HG03521 (cell line): ENCODE measurements around the gene PARP11.

ENCODE experiments used
- ATAC-seq: cut with Tn5 transposase; IDR thresholded peaks from one replicate; pipeline ENCODE4 v1.9.1; 2021; ENCODE audit warnings: mild to moderate bottlenecking, moderate library complexity; ENCODE audit not compliant: unreplicated experiment

The PARP11 gene, protein sequence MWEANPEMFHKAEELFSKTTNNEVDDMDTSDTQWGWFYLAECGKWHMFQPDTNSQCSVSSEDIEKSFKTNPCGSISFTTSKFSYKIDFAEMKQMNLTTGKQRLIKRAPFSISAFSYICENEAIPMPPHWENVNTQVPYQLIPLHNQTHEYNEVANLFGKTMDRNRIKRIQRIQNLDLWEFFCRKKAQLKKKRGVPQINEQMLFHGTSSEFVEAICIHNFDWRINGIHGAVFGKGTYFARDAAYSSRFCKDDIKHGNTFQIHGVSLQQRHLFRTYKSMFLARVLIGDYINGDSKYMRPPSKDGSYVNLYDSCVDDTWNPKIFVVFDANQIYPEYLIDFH

DNA sequence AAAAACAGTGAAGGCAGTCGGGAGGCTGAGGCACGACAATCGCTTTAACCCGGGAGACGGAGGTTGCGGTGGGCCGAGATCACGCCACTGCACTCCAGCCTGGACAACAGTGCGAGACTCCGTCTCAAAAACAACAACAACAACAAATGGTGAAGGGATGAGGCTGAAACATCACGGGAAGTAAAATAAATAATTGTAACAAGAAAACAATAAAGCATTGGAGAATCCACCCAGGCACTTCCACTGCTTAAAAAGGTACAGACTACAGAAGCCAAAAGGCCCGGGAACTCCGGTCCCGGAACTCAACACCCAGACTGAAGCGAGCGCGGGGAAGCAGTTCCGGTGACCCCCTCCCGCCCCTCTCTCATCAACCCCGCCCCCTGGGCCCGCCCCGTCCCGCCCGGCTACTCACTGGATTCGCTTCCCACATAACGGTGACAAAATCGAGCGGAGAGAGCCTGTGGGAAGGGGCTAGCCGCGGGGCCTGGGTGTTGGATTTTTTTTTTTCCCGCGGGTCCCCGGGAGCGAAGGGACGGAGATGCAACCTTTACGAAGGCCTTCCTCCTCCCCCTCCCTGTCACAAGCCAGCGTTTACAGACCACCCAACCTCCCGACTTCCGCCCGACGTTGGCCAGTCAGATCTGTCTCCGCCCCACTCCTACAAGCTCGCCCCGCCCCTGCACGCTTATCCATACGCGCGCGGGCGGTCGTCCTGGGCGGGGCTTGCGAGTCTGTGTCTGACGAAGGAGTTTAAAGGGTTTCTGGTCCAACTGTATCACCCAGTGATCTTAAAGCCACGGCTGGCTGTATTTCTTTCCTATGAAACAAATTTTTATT is at the start of gene PARP11:
TSS of gene PARP11 (minus strand) at position 600 of the 837 bp plus-strand sequence. CDS start at position 430, 170 bp downstream.
- ATAC-seq, result peak; percentile 92

DNA sequence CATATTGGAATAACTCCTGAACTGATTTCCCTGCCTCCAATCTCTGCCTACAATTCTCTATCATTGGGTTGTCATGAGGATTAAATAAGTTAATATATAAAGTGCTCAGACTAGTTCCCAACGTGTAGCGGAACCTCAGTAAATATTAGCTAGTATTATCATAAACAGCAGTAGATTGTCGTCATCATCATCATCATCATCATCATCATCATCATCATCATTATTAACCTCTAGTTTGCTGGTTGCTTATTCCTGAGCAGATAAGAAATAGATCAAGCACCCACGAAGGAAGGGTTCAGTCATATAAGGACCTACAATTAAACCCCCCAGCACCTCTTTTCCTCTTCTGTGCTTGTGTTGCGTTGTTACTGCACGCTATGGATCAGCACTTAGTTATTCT is 48.8 kb upstream of the PARP11 start:
- ATAC-seq, result no peak

DNA sequence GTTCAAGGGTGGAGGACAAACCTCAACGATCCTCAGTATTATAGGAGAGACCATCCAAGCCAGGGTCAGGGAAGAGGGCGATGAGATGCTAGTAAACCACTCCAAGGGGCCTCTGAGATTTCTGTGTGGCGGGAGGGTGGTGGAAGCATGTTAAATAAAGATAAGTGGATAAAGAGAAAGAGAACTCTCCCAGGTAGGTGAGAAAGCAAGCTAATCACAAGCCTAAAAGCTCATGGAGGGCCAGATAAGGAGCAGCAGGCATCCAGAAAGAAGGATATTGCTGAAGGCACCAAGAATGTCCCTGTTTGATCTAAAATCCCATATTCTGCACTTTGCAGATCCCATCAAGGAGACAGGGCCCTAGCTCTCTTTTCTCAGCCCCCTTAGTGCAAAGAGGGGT is 48.3 kb upstream of the PARP11 start:
- no peak for ATAC-seq

DNA sequence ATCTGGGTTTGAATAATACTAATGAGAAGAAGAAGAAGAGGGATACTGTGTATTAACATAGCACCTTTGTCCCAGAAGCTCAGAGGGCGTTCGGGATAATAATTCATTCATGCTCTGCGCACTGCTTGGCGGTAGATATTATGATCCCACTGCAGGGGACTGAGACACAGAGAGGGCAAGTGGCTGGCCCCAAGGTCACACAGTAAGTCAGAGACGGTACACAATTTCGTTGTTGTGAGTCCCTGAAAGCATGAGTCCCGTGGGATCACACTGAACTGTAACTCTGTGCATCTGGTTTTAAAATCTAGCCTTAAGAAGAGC is 47.9 kb upstream of the PARP11 start:
- ATAC-seq, result no peak

DNA sequence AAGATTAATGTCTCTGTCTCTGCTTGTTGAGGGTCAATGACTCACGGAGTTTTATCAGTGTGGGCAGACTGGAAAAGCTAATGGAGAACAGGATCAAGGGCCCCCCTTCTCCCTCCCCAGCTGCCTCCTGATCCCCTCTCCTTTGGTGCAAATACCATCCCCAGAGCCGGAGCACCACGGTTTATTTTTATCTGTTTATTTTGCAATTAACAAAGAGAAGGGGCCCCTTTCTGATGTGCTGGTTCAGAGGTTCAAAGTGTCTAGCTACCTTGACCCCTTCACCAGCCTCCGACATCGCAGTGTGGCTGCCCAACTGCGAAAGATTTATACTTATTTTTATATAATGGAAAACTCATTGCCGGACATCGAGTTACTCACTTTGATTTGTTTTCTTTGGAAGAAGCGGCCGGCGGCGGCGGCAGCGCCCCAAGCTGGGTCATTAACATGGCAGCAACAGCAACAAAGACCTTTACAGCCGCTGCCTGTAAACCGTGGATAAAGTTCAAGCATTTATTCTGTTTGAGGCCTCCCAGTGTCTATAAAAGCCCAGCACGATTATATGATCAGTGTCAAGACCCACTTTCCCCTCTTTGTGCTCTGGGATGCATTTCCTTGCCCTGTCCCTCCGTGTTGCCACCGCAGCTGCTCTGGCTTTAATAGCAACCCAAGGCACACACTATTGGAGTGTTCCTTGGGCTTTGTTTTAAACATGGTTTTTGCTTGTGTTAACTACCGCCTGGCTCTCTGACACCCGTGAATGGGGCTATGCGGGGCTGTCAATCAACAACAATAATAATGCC is 47.4 kb upstream of the PARP11 start:
- no peak for ATAC-seq

DNA sequence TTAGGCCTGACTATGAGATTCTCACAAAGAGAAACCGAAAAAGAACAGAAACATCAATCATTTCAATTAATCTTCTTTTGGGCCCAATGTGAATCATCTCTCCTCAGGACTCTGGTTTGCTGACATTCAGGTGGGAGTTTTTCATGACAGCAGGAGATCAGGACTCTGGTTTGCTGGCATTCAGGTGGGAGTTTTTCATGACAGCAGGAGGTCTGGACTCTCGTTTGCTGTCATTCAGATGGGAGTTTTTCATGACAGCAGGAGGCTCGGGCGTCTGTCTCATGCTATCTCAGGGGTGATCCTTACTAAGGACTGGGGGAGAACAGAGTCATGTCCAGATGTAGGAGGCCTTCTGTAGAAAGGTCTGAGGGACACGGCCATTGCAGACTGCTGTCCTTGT is 40.1 kb upstream of the PARP11 start:
- ATAC-seq, result no peak

DNA sequence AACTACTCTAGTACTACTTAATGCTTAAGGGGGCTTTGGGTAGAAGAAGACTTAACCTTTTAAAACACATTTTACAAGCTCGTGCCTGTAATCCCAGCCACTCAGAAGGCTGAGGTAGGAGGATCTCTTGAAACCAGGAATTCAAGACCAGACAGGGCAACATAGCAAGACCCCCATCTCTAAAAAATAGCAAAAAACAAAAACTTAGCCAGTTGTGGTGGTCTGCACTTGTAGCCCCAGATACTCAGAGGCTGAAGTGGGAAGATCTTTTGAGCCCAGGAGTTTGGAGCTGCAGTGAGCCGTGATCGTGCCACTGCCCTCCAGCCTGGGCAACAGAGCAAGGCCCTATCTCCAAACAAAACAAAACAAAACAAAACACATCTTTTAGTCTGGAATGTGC is 39.7 kb upstream of the PARP11 start:
- no peak for ATAC-seq

DNA sequence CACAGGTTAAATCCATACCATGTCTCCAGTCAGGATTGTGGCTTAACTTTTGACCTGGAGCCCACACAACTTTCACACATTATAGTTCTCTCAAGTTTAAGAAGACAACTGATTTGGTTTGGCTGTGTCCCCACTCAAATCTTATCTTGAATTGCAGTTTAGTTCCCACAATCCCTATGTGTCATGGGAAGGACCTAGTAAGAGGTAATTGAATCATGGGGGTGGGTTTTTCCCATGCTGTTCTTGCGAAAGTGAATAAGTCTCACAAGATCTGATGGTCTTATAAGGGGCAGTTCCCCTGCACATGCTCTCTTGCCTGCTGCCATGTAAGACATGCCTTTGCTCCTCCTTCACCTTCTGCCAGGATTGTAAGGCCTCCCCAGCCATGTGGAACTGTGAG is 38.2 kb upstream of the PARP11 start:
- ATAC-seq, result no peak

DNA sequence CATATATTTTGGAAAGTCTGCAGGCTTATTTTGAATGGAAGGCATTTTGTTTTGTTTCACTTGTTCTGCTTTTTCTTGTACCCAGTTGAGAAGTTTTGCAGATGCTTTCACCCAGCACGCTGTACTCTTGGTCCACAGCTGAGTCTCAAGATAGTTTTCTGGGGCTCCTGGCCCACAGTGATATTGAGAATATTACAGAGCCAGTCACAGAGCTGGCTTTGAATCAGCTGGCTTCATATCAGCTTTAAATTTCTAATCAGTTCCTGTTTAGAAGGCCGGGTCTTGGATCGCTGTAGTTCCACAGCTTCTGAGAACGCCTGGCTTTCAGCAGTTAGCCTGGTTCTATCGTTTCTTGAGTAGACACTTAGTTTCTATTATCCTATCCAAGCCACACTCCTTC is 32.5 kb upstream of the PARP11 start:
- ATAC-seq, result no peak

DNA sequence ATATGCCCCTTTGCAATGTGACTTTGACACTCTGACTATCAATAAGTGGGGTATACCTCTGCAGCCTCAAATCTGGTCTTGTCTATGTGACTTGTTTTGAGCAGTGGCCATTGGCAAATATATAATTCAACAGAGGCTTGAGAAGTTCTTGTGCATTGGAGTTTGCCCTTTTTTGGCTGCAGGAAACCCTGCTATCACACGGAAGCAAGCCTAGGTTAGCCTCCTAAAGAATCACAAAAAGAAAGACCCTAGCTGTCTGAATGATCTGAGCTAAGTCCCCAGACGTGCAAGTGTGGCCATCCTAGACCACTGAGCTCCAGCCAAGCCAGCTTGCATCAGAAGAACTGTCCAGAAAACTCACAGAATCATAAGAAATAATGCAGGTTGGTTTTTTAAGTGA is 31.8 kb upstream of the PARP11 start:
- no peak for ATAC-seq

DNA sequence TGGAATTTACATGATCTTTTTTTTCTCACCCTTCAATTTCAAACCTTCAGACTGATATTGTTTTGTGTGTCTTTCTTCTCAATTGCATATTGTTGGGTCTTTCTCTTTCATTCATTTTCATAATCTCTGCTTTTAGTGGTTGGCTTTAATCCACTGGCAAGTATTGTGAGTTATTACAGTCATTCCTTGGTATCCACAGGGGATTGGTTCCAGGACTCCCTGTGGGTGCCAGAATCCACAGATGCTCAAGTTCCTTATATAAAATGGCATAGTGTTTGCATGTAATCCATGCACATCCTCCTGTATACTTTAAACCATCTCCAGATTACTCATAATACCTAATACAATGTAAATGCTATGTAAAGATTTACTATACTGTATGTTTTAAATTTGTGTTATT is 29.7 kb upstream of the PARP11 start:
- no peak for ATAC-seq

DNA sequence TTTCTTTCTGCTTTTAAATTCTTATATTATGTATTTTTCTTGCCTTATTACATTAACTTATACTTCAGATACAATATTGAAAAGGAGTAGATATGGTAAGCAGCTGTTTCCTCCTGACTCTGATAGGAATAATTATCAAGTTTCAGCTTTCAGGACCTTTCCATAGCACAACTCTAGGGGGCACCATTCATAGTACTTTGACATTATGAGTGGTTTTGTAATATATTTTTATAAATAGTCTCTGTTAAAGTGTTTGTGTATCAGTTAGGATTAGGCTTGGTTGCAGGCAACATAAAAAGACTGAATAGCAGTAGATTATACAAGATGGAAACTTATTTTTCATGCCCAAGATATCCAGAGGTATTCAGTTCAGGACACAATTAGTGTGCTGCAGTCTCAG is 27.9 kb upstream of the PARP11 start:
- no peak for ATAC-seq

DNA sequence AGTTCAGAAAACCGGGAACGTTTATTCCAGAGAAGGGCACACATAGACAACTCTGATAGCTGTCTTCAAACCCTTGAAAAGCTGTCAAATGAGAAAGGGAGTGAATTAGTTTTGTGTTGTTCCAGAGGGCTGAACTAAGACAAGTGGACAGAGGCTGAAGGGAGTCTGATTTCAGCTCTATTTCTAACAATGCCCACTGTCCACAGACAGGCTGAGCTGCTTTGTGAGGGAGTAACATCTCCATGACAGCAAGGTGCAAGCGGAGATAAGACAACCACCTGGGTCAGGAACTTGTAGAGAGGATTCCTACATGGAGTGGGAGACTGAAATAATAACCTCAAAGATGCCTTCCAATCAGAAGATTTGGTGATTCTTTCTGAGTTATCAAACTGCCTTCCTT is 25.6 kb upstream of the PARP11 start:
- ATAC-seq, result no peak

DNA sequence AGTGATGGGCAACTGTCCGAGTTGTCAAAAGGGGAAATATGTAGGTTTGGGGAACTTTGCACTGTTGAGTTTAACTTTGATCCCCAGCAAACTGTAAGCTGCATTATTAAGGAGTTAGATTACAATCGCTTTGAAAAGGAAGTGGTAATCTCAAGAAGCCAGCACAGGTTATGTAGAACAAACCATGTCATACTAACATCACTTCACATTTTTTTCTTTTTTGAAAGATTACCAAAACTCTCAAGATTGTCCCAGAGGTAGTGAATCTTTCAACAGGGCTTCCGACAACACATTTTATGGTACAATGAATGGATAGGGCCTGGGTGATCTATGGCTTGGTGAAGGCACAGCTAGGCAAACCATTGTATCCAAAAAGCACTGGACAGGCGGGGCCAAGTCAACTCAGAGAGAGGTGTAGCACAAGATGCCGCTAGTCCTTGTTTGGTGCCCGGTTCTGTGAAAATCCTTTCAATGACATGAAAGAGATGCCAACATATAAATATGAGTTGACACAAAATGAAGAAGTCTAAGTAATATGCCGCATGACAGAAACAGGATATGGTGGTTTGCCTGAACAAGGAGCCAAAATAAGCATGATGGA is 24.3 kb upstream of the PARP11 start:
- ATAC-seq, result no peak

DNA sequence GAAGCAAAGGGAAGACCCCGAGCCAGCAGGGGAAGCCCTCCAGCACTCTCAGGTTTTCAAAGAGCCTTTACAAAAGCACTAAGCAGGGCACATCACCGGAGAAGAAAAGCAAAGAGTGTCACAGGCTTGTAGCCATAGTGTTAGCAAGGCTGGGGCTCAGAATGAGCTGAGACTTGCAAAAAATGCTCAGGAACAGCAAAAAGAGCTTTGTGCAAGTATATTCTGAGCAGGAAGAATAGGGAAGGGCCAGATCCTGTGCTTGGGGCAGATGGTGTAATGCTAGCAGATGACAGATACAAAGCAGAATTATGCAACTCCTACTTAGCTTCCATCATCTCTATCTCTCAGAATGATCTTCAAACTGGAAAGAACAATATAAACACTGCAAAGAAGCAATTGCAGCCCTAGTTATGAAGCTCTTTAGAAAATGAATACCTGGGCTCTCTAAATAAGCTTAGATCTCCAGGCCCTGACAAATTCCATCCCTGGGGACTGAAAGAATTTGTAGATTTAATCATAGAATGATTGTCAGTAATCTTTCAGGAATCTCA is 23.7 kb upstream of the PARP11 start:
- no peak for ATAC-seq

DNA sequence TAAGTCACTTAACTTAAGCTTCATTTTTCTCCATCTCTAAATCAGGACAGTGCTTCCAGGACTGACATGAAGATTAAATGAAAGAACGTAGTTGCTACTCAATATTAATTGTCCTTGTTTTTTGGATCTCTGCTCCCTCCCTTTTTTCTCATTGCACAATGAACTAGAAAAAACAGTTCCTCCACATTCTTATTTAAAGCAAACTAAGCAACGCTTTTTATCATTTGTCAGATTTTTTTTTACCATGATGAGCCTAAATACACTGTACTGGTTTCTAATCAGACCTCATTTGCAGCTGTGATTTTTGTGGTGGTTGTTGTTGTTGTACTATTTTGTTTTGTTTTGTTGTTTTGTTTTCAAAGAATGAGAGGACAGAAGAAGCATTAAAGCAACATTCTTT is 23.2 kb upstream of the PARP11 start:
- ATAC-seq, result no peak

DNA sequence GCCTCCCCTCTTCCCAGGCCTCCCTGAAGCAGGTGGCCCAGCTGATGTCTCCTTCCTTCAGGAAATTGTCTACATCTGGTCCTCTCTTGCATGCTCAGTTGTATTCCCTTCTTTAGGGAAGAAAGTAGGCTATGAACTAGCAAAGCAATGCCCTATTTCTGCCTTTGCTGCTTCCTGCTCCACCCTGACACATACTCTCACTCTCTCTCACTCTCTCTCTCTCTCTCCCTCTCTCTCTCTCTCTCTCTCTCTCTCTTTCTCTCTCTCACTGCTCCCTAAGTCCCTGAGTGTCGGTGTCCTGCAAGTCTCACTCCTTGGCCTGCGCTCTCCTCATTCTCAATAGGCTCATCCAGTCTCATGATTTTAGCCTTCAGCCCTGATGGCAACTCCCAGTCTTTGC is 19.4 kb upstream of the PARP11 start:
- ATAC-seq, result no peak

DNA sequence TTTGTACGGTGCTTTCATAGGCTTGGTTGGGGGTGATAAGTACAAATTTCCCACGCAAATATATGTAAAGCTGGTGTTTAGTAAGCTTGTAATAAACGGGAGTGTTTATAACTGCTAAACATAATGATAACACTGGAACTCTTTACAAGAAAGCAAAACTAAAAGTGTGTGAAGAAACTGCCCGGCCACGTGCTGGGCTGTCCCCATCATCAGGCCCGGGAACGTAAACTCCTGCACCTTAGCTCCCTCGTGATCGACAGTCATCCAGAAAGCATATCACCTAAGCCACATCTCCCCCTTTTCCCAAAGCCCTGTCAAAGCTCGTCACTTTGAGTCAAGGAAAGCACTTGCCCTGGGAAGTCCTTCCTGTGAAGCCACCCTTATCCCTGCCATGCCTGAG is 18.0 kb upstream of the PARP11 start:
- no peak for ATAC-seq

DNA sequence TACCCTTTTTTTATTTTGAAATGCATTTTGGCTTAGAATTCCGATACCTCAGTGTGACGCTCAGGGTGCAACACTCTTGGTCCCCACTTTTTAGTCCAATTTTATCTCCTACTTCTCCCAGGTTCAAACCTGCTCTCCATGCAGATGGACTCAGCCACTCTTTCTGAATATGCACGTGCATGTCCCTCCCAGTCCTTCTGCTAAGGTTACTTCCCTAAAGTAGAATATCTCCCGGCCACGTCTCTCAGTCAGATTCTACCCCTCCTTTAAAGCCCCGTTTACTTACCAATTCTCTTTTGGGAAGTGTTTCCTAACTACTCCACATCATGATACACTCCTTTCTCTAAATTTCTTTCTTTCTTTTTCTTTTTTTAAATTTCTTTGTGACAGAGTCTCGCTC is 15.5 kb upstream of the PARP11 start:
- no peak for ATAC-seq

DNA sequence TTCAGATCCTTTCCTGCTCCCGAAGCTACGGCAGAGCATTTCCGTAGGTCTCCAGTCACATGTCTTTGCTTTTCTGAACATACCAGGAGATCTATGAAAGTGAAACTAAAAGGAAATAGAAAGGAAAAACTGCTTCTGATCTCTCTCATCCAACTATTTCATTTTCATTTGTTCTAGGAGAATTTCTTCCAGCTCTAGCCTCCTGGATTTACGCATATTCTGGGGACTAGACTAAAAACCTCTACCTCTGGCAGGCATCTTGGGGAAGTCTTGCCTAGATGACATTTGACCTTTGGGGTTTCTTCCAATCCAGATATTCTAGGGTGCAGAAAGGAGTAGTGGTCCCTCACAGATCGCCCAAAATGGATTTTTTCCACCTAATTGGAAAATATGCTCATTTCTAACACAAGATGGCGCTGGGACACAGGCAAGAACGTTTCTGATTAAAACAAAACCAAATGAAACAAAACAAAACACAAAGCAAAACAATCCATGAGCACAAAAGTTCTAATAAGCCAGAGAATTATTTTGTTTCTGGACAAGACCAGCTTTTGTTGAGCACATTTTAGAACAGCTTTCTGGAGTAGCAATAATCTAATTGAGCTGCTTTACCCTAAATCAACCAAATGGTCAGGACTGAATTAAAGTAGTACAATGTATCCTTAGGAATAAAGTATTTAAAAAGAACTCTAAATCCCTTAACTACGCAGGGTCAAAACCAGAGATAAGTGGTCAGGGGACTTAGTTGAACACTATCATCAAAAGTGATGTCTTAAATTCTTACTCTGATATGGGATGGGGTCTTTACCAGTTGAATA is 12.3 kb upstream of the PARP11 start:
- ATAC-seq, result no peak
